ENCODE results near the gene UBE2V1.
"Not testable (repeated sequence)": the region's sequence is repeated elsewhere in the genome, so short reads cannot be mapped to it uniquely, and the experiment has no call there.

The UBE2V1 gene

DNA sequence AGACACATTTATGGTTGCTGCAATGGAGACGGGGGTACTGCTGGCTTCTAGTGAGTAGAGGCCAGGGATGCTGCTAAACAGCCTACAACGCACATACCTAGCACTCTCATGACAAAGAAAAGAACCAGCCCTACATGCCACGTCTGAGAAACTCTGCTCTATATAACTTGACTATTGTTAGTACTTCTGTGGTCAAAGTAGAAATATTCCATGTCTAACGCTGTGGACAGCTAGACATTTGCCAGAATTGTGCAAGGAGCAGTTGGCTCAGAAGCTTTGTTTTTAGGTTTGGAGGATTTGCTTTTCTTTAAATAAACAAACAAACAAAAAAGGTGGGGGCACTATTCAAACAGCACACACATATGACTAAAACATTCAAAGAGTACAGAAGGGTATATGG lies 20.5 kb downstream of the UBE2V1 start:
- DNase-seq = no peak

- DNase-seq = no peak
These were observed 23.2 kb downstream of the UBE2V1 start for GRCh38 chr20:50089787-50090177.

- DNase-seq = no peak
These were observed 23.7 kb downstream of the UBE2V1 start for GRCh38 chr20:50089140-50089786.

DNA sequence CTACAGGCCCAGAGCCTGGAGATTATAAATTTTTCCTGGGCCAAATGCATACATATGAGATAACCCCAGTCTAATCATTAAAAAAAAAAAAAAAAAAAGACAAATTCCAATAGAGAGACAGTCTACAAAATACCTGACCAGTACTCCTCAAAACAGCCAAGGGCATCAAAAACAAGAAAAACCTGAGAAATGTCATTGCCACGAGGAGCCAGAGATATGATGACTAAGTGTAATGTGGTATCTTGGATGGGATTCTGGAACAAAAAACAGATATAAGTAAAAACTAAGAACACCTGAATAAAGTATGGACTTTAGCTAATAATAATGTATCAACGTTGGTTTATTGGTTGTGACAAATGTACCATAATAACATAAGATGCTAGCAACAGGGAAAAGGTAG lies 24.9 kb downstream of the UBE2V1 start:
- no peak for DNase-seq

- DNase-seq = peak; percentile 87
These were observed 27.2 kb downstream of the UBE2V1 start for GRCh38 chr20:50085481-50086365.

DNA sequence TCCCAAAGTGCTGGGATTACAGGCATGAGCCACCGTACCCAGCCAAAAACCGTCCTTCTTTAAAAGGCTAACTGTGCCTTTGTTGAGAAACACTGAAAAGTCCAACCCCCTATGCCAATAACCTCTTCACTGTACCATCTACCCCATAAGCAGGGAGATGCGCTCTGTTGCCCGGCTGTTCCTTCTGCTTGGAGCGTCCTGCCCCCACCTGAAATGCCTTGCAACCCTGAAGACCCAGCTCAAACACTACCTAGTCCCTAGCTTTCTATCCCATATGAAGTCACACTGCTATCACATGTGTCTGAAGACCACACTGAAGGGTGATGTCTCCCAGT lies 27.8 kb downstream of the UBE2V1 start:
- DNase-seq = no peak

DNA sequence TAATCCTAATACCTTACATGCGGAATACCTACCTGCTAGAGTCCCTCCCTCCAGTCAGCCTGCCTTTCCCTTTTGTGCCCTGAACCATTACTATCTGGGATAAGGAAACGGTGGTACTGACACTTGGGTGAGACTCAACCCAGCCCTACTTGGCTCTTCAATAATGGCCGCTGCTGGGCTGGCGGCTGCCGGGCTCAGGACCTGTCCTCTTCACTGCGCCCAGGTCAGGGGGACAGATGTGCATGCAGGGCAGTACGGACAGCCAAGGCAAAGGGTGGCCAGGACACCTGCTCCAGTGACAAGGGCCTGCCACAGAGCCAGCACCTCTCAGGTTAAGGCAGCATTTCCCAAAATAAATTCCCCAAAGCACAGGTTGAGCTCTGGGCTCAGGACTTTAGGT lies 29.9 kb downstream of the UBE2V1 start:
- no peak for DNase-seq

GRCh38 chr20:50082056-50082455 lies 30.9 kb downstream of the UBE2V1 start:
- DNase-seq = not testable (repeated sequence)

- no peak for DNase-seq
These were observed 34.9 kb downstream of the UBE2V1 start for GRCh38 chr20:50077818-50078601.

DNA sequence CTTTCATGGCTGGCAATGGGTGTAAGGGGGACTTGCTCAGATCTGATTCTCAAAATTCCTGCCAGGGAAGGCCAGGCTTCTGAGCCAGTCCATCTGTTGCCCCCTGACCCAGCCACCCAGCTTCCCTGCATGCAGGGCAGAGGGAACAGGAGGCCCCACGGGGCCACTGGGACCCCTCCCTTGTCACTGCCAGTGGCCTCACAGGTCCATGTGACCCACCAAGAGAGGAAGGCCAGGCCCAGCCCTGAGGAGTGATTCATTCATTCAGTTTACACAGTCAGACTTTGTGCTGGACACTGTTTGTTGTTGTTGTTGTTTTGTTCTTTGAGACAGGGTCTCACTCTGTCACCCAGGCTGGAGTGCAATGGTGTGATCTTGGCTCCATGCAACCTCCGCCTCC lies 39.5 kb downstream of the UBE2V1 start:
- DNase-seq = no peak

GRCh38 chr20:50071039-50071888 lies 41.7 kb downstream of the UBE2V1 start:
- peak; percentile 92 for DNase-seq

GRCh38 chr20:50070361-50070760 lies 42.6 kb downstream of the UBE2V1 start:
- peak; percentile 26 for DNase-seq

- peak; percentile 23 for DNase-seq
These were observed 44.8 kb downstream of the UBE2V1 start for GRCh38 chr20:50068041-50068651.

DNA sequence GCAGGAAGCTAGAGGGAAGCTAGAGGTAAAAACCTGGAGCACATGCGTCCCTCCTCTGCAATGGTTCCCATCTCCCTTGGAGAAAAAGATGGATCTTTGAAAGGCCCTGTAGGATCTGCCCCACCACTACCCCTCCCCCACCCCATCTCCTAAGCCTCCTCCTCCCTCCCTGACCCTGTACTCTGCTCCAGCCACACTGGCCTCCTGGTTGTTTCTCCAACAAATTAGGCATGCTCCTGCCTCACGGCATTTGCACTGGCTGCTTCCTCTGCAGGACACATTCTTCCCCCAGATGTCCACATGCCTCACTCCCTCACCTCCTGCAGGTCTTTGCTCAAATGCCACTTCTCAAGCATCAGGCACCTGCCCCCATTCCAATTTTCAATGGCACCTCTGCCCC lies 45.5 kb downstream of the UBE2V1 start:
- peak; percentile 36 for DNase-seq

GRCh38 chr20:50067018-50067417 lies 45.9 kb downstream of the UBE2V1 start:
- DNase-seq = no peak

DNA sequence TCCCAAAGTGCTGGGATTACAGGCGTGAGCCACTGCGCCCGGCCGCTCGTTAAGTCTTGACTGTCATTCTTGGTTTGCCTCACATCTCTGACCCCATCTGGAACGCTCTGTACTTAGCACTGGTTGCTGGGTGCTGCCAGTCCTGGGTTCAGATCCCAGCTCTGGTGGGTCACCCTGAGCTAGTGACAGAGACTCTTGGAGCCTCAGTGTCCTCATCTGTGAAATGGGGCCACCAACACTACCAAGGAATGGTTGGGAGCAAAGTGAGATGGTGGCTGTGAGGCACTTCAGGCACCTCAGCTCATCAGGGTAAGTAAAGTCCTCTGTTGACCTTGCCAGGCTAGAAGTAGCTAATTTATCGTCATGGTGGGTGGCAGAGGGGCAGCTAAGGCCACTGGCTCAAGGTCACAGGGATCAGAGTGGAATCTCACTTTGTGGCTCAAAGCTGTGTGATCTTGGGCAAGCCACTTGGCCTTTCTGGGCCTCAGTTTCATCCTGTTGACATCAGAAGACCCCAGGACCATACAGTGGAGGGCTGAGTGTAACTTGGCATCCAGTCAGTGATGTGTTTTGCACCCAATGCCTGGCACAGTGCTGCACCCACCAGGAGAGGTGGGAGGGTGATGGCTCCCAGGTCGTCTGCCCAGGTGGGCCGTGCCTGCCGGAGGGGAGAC lies 46.7 kb downstream of the UBE2V1 start:
- DNase-seq = no peak

DNA sequence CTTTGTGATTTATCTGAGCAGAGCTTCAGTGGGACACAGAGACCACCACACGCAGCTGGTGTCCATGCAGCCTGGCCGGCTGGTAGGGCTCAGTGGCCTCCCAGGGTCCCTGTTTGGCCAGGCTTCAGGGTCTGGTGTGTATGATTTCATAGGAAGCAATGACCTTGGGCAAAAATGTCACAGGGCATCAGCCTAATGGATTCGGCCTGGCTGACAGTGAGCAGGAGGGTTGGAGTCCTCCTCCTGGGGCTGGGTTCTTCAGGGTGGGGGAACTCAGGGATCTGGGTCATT lies 47.7 kb downstream of the UBE2V1 start:
- no peak for DNase-seq

DNA sequence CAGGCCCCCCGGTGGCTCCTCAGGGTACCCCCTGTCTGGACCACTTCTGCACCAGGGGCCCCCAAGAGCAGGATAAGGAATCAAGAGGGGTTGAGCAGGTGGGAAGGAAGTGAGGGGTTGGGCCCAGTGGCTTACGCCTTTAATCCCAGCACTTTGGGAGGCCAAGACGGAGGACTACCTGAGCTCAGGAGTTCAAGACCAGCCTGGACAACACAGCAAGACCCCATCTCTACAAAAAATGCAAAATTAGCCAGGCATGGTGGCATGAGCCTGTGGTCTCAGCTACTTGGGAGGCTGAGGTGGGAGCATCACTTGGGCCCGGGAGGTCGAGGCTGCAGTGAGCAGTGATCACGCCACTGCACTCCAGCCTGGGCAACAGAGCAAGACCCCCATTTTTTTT lies 49.2 kb downstream of the UBE2V1 start:
- DNase-seq = not testable (repeated sequence)

GRCh38 chr20:50062006-50062838 lies 50.7 kb downstream of the UBE2V1 start:
- DNase-seq = no peak

DNA sequence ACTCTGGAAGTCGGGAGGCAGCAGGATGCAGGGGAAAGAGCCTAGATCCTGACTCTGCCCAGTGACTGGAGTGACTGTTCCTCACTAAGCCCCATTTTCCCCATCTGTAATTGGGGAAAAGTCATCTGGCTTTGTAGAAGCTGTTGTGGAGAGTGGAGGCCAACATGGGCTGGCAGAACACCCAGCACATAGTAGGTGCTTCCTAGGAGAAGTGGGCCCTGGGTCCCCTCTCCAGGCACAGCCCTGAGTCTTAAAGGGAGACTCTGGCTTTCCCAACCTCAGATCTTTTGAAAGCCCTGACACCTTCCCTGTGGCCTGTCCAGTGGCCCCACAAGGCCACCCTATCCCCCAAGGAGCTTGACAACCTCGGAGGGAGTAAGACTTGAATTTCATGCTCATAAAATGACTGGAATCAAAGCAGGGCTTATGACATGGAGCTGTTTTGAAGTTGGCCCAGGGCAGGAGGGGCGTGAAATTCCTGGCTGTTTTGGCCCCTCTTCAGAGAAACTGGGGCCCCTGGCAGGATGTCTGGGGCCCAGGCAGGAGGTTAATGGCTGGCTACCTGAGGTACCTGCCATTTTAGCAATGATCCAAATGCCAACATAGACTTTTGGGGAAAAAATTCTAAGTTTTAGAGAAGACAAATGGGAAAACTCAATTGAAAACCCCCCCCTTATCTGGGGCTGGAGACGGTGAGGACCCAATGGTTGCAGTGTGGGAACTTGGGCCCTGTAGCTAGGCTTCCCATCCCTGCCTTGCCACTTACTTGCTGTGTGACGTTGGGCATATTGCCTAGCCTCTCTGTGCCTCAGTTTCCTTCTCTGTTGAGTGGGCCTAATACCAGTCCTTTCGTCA lies 51.6 kb downstream of the UBE2V1 start:
- no peak for DNase-seq
